GM21515 (cell line): Measurements from ENCODE around the gene TWF2.

ENCODE experiments used
- ATAC-seq: cut with Tn5 transposase; IDR thresholded peaks from one replicate; pipeline ENCODE4 v1.9.1; 2021; ENCODE audit not compliant: unreplicated experiment

The TWF2 gene

GRCh38 chr3:52238193-52238760, 681 bp downstream of the TWF2 start:
- no peak for ATAC-seq

DNA sequence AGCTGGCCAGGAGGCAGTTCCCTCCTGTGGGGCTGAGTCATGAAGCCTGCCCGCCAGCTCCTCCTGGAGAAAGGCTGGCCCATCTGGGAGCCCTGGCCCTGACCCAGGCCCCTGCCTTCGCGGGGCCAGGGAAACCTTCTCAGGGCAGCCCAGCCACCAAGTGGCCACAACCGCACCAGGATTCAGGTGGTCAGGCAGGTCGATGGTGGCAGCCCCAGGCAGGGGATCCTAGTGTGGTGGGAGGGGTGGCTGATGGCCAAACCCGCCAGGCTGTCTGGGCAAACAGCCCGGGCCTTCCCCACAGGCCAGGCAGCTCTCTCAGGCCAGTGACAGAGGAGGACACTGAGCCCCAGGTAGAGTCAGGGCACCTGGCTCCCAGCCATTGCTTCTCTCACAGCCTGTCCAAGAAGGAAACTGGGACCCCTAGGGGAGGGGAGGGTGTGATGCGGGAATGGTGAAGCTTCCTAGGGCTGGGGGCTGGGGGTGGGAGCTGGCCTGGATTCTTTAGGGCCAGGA, 1.2 kb downstream of the TWF2 start:
- no peak for ATAC-seq

DNA sequence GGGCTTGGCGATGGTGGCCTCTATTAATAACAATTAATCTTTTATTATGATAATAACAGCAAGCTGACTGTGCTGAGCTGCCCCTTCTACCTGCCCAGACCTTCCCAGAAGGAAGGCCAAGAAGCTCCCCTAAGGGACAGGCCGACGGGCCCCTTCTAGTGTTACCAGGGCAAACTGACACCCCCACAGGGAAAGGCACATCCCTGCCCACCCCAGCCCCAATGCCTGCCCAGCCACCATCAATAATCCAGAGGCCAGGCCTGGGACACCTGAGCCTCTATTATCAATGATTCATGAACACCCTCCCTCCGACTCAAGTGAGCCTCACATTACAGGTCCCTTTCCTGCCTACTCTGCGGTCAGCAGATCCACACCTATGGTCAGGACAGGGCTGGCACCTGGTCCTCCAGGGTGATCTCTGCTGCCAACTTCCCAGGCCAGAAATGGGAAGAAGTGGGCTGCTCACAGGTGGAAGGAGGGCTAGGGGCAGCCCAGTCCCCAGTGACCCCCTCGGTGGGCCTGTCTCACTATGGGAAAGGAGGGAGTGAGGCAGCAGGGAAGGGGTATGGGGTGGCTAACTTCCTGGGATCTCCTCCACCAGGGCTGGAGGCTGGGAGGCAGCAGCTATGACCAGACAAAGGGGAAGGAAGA, 1.8 kb downstream of the TWF2 start:
- no peak for ATAC-seq

- no peak for ATAC-seq
Measured at GRCh38 chr3:52236424-52236886, 2.5 kb downstream of the TWF2 start.

- ATAC-seq: no peak
Measured at GRCh38 chr3:52234516-52235447, 4.2 kb downstream of the TWF2 start.

DNA sequence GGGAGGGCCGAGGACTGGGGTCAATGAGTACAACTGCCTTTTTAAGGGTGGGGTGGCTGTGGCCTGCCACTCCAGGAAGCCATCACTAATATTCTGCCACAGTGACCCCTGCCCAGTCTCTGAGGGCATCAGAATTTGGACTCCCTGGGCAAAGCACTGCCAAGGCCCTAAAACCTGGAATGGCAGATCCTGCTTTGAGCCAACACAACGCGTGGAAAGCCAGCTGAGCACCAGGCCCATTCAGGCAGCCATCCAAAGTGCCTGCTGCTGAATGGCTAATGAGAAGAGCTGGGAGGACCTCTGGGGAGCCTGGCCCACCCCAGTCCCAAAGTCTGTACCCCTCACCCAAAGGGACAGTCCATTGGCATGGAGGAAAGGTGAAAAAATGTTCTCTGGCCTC, 5.0 kb downstream of the TWF2 start:
- ATAC-seq: no peak

DNA sequence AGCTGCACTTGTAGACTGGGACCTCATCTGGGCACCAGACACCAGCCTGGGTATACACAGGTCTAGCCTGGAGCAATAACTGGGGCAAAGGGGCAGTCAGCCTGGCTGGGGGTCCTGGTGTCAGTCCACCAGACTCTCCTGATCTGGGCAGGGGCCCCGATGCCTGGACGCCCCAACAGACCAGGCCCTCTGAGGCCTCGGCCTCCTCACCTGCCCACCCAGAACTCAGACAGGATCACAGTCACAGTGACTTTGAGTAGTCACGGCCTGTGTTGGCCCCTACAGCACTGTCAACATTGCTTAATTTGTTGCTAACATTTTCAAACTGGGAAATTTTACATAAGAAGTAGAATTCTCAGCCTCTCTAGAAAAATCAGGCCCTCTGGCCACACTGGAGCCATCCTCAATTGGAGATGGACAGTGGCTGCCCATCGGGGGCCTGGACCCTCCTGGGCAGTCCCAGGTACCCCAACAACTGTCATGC, 5.8 kb downstream of the TWF2 start:
- no peak for ATAC-seq

DNA sequence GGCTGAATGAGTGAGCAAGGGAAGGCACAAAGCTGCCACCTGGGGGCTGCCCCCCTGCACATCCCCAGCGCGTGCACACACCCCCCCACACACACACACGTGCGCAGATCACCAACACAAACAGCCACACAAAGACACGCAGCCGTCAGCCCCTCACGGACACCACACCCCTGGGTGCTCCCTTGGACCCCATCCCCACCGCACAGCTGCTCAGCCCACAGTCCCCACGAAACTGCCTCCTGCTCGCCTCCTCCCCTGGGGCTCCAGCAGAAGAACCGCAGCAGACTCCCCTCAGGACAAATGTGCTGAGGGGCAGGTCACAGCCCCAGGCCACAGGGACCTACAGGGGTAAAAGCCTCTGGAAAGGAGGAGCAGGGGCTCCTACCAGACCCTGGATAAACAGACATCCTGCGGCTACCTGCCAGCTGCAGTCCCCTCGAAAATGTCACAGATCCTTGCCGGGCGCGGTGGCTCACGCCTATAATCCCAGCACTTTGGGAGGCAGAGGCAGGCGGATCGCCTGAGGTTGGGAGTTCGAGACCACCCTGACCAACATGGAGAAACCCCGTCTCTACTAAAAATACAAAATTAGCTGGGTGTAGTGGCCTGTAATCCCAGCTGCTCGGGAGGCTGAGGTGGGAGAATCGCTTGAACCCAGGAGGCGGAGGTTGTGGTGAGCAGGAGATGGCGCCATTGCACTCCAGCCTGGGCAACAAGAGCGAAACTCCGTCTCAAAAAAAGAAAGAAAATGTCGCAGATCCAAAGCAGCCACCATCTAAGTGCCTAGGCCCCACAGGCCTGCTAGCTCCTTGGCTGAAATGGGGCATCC, 6.5 kb downstream of the TWF2 start:
- no peak for ATAC-seq

DNA sequence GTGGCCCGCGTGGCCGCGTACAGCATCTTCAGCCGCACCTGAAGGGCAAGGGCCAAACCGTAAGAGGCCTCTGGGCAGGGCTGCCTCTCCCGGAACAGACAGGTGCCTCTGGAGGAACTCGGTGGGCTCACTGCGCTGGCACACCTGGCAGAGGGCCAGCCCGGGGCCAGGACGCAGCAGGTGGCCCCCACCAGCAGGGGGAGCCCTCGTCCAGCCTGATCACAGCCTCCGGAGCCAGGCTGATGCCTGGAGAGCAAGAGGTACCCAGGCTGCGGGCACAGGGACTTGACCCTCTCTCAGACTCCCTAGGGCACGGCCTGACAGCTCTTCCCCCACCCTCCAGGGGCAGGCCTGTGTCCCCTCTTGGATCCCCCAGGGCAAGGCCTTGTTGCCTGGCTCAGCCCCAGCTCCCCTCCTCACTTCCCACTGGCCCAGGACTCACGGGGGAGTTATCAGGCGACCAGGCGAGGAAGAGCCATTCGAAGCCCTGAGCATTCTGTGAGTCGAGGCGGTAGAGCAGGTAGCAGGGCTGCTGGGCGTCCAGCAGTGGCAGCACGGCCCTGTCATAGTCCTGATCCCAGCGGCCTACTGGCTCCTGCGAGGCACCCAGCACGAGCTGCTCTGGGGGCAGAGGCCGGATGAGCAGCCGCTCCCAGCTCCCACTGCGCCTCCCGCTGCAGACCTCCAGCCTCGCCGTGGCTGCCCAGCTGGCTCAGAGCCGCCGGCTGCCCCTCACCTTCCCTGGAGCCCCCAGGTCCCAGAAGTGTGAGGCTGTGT, 7.3 kb downstream of the TWF2 start:
- ATAC-seq: no peak

GRCh38 chr3:52230889-52231499, 8.0 kb downstream of the TWF2 start:
- ATAC-seq: no peak

- ATAC-seq: no peak
Measured at GRCh38 chr3:52230461-52230860, 8.5 kb downstream of the TWF2 start.

GRCh38 chr3:52229656-52230055, 9.3 kb downstream of the TWF2 start:
- ATAC-seq: no peak

- ATAC-seq: no peak
Measured at GRCh38 chr3:52228751-52229291, 10.1 kb downstream of the TWF2 start.

GRCh38 chr3:52228266-52228665, 10.7 kb downstream of the TWF2 start:
- no peak for ATAC-seq

DNA sequence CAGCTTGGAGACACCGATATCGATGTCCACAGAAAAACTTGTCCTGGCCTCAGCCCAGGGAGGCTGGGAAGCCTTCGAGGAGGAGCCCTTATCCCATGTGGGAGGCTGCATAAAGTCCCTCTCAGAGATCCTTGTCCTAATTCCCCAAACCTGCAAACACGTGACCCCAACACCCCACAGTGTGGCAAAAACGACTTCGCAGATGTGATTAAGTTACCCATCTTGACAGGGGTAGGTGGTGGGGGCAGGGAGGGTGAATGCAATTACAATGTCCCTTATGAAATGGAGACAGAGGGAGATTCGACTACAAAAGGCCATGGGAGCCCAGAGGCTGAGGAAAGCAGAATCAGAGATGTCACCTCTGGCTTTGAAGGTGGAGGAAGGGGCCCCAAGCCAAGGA, 11.2 kb downstream of the TWF2 start:
- no peak for ATAC-seq

DNA sequence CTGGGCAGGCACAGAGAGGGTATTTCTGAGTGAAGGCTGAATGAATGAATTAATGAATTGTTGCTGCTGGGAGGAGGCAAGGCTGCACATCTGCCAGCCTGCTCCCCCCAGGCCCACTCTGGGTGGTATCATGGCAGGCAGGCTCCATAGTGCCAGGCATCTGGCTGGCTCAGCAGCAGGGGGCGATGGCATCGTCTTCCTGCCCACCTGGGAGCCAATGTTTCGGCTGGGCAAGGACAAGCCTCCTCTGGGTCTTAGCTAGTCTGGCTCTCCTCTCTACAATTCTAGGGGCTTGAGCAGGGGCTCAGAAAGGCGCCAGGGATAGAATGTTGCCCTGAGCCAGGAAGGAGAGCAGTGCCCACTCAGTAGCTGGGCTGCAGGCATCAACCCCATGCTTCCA, 11.8 kb downstream of the TWF2 start:
- ATAC-seq: no peak

GRCh38 chr3:52226229-52226817, 12.6 kb downstream of the TWF2 start:
- no peak for ATAC-seq

- ATAC-seq: peak; percentile 69
Measured at GRCh38 chr3:52225452-52226228, 13.3 kb downstream of the TWF2 start, which contains the start of gene TLR9. TLR9 (minus strand) TSS chr3:52225645; CDS start chr3:52225529, 116 bp downstream.
